ENCODE results near the gene ACKR3.
A peak's percentile ranks its signal among the peaks of the same experiment; 100 is the strongest.

Gene ACKR3

DNA sequence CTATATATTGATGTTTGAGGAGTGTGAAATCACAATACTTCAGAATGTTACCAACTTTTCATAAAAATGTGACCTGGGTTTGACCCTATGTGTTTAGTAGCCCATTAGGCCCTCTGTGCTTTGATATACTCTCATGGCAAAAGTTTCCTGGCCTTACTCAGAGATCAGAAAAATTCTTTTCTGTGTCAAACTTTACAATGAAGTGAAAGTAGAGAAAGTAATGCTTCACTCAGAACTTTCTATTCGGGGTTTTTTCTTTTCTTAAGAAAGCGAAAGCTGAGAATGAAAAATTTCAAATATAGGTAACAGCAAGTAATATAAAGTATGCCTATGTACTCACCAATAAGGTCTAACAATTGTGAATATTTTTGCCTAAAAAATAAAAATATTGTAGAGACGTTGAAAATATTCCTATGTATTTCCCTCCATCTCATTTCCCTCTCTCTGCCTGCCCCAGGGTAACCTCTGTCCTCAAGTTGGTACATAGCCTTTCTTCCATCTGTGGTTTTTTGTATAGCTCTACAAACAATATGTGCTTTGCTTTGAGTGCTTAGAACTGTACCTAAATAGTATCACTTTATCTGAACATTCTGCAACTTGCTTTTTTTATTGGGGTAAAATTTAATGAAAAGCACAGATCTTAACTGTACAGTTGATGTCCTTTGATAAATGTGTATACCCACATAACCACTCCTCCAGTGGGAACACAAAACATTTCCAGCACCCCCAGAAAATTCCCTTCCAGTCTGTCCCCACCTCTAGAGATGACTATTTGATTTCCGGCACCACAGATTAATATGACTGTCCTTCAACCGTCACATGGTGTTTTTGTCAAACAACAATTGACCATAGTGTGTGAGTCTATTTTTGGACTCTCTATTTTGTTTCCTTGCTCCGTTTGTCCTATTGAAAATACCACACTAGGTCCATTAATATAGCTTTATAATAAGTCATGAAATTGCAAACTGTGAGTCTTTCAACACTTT is 10.3 kb upstream of the ACKR3 start:
- no peak overlapping the region for H3K9ac ChIP-seq (ENCODE audit: low read depth, low read length)
- no peaks in the 10 kb centered on the region for H3K4me1 ChIP-seq (ENCODE audit: control insufficient read depth, insufficient read depth, low read length)
- H3K4me3 ChIP-seq (ENCODE audit: low read depth, low read length) = no peak overlapping the region
- H3K36me3 ChIP-seq (ENCODE audit: control insufficient read depth, insufficient read depth, low read length) = no peaks in the 10 kb centered on the region
- no peaks in the 10 kb centered on the region for H3K9me3 ChIP-seq (ENCODE audit: control insufficient read depth, insufficient read depth, low read length)
- no peak overlapping the region for H3K27ac ChIP-seq (ENCODE audit: low read depth, low read length)
- H3K27me3 ChIP-seq (ENCODE audit: control insufficient read depth, insufficient read depth, low read length) = no peaks in the 10 kb centered on the region

DNA sequence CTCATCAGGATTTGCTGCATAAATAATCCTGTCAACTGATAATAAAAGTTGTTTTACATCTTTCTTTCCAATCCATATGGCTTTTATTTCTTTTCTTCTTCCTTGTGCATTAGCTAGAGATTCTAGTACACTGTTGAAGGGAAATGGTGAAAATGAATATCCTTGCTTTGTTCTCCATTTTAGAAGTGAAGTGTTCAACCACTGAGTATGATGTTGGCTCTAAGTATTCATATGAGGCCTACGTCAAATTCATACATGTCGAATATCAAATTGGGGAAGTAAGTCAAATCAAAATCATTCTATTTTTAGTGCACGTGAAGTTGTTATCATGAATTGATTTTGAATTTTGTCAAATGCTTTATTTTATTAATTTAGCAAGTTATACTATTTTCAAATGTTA is 7.8 kb upstream of the ACKR3 start:
- Histone ChIP-seq H3K9ac (ENCODE audit: low read depth, low read length) (no peak overlapping the region), H3K27ac (ENCODE audit: low read depth, low read length) (no peak overlapping the region)

DNA sequence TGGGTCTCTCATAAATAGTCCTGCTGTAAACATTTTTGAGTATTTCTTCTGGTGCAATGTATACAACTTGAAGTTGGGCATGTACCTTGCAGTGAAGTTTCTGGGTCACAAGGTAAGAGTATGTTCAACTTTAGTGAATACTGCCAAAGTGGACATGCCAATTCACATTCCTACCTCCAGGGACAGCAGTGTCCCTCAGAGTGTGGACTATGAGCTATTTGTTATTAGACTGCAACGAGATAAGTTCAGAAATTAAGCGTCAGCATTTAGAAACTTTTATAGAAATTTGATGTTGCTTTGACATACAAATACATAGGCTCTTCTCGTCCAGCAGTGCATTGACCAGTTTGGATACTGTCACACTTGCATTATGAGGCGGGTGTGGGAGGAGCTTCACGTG is 7.2 kb upstream of the ACKR3 start:
- no peak overlapping the region for H3K27ac ChIP-seq (ENCODE audit: low read depth, low read length)
- H3K9me3 ChIP-seq (ENCODE audit: control insufficient read depth, insufficient read depth, low read length) = no peaks in the 10 kb centered on the region
- no peak overlapping the region for H3K4me3 ChIP-seq (ENCODE audit: low read depth, low read length)
- H3K4me1 ChIP-seq (ENCODE audit: control insufficient read depth, insufficient read depth, low read length) = peaks cover 11% of the 10 kb centered on the region; the same call in 1 of the 2 replicates
- no peaks in the 10 kb centered on the region for H3K36me3 ChIP-seq (ENCODE audit: control insufficient read depth, insufficient read depth, low read length)
- peaks cover 9% of the 10 kb centered on the region for H3K27me3 ChIP-seq (ENCODE audit: control insufficient read depth, insufficient read depth, low read length)
- no peak overlapping the region for H3K9ac ChIP-seq (ENCODE audit: low read depth, low read length)

More for the DNA sequence above, 7.8 kb upstream of the ACKR3 start:
- peaks cover 4% of the 10 kb centered on the region; the same call in 1 of the 2 replicates for H3K27me3 ChIP-seq (ENCODE audit: control insufficient read depth, insufficient read depth, low read length)
- no peak overlapping the region for H3K4me3 ChIP-seq (ENCODE audit: low read depth, low read length)
- no peaks in the 10 kb centered on the region for H3K36me3 ChIP-seq (ENCODE audit: control insufficient read depth, insufficient read depth, low read length)
- H3K9me3 ChIP-seq (ENCODE audit: control insufficient read depth, insufficient read depth, low read length) = no peaks in the 10 kb centered on the region
- H3K4me1 ChIP-seq (ENCODE audit: control insufficient read depth, insufficient read depth, low read length) = peaks cover 11% of the 10 kb centered on the region; the same call in 1 of the 2 replicates

DNA sequence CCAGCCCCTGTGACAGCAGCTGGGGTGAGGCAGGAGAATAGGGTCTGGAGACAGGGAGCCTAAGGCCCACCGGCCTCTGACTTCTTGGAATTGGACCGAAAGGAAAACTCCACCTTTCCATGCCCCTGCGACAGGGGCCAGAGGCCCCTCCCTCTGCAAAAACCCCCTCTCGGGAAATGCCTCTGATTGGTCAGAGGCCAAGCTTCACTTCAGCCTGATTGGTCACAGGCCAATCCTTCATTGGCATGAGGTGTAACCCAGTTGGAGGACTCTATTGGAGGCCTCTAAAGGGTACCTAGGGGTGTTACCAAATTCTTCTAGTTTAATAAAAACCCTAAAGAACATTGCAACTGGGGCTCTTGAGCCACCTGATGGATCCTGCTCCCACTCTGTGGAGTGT is 5.7 kb upstream of the ACKR3 start:
- H3K9me3 ChIP-seq (ENCODE audit: control insufficient read depth, insufficient read depth, low read length) = no peaks in the 10 kb centered on the region
- no peaks in the 10 kb centered on the region for H3K36me3 ChIP-seq (ENCODE audit: control insufficient read depth, insufficient read depth, low read length)
- no peak overlapping the region for H3K9ac ChIP-seq (ENCODE audit: low read depth, low read length)
- no peak overlapping the region for H3K27ac ChIP-seq (ENCODE audit: low read depth, low read length)
- peaks cover 24% of the 10 kb centered on the region for H3K27me3 ChIP-seq (ENCODE audit: control insufficient read depth, insufficient read depth, low read length)
- H3K4me1 ChIP-seq (ENCODE audit: control insufficient read depth, insufficient read depth, low read length) = peaks cover 20% of the 10 kb centered on the region
- no peak overlapping the region for H3K4me3 ChIP-seq (ENCODE audit: low read depth, low read length)

DNA sequence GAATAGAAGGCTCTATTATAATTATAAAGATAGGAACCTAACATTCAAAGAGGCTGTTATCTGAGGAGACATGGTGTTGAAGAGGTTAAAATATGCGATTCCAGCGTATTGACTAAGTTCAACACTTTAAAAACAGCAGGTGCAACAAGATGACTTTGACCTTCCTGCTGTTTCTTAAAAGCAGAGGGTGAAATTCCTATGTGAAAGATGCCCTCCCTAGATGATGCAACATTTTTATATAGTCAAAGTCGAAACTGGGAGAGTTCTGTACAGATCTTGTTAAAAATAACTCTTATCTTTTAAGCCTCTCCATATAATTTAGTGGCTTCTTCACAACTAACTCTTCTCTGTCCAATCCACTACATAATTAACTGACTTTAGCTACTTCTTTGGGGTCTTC is 4.4 kb upstream of the ACKR3 start:
- no peak overlapping the region for H3K27ac ChIP-seq (ENCODE audit: low read depth, low read length)
- H3K36me3 ChIP-seq (ENCODE audit: control insufficient read depth, insufficient read depth, low read length) = no peaks in the 10 kb centered on the region
- peaks cover 29% of the 10 kb centered on the region for H3K27me3 ChIP-seq (ENCODE audit: control insufficient read depth, insufficient read depth, low read length)
- H3K9me3 ChIP-seq (ENCODE audit: control insufficient read depth, insufficient read depth, low read length) = no peaks in the 10 kb centered on the region
- H3K4me1 ChIP-seq (ENCODE audit: control insufficient read depth, insufficient read depth, low read length) = peaks cover 31% of the 10 kb centered on the region
- H3K4me3 ChIP-seq (ENCODE audit: low read depth, low read length) = no peak overlapping the region
- H3K9ac ChIP-seq (ENCODE audit: low read depth, low read length) = no peak overlapping the region

DNA sequence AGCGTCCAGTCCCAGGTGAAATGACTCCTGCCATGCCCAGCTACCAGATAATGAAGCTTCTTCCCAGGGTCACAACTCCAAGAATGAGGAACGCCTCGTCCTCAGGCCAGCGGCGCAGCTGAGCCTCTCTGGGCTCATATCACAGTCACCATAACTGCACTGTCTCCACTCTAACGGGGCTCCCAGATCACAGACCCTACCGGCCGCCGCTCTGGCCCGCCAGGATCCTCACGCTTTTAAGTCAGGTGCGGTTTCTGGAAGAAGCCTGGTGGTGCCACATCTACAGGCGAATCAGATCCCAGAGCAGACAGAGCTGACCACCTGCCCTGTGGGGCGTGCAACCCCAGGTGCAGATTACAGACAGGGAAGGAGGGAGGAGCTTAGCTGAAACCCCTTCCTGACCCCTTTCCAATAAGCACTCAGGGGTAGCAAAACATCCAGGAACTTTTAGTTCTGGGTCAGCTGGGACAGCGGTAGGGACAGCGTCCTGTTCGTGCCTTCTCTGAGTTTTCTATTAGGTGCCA is 3.7 kb upstream of the ACKR3 start:
- Histone ChIP-seq H3K4me1 (ENCODE audit: control insufficient read depth, insufficient read depth, low read length) (peaks cover 39% of the 10 kb centered on the region), H3K9ac (ENCODE audit: low read depth, low read length) (no peak overlapping the region), H3K4me3 (ENCODE audit: low read depth, low read length) (no peak overlapping the region), H3K9me3 (ENCODE audit: control insufficient read depth, insufficient read depth, low read length) (no peaks in the 10 kb centered on the region), H3K27me3 (ENCODE audit: control insufficient read depth, insufficient read depth, low read length) (peaks cover 29% of the 10 kb centered on the region), H3K27ac (ENCODE audit: low read depth, low read length) (no peak overlapping the region), H3K36me3 (ENCODE audit: control insufficient read depth, insufficient read depth, low read length) (no peaks in the 10 kb centered on the region)

DNA sequence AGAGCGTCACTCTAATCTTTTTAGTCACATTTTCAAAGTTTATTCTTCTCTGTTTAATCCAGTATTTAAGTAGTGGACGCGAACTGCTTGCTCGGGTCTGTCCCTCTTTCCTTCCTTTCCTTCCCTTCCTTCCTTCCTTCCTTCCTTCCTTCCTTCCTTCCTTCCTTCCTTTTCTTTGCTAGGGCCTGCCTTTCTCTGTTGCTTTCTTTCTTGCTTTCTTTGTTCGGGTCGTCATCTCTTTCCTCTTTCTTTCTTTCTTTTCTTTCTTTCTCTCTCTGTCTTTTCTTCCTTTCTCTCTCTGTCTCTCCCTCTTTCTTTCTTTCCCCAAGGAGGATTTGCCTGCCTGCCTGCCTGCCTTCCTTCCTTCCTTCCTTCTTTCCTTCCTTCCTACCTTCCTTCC is 3.0 kb upstream of the ACKR3 start:
- no peak overlapping the region for H3K9ac ChIP-seq (ENCODE audit: low read depth, low read length)
- H3K9me3 ChIP-seq (ENCODE audit: control insufficient read depth, insufficient read depth, low read length) = no peaks in the 10 kb centered on the region
- H3K4me3 ChIP-seq (ENCODE audit: low read depth, low read length) = no peak overlapping the region
- H3K27ac ChIP-seq (ENCODE audit: low read depth, low read length) = no peak overlapping the region
- H3K4me1 ChIP-seq (ENCODE audit: control insufficient read depth, insufficient read depth, low read length) = peaks cover 45% of the 10 kb centered on the region
- peaks cover 29% of the 10 kb centered on the region for H3K27me3 ChIP-seq (ENCODE audit: control insufficient read depth, insufficient read depth, low read length)
- no peaks in the 10 kb centered on the region for H3K36me3 ChIP-seq (ENCODE audit: control insufficient read depth, insufficient read depth, low read length)

DNA sequence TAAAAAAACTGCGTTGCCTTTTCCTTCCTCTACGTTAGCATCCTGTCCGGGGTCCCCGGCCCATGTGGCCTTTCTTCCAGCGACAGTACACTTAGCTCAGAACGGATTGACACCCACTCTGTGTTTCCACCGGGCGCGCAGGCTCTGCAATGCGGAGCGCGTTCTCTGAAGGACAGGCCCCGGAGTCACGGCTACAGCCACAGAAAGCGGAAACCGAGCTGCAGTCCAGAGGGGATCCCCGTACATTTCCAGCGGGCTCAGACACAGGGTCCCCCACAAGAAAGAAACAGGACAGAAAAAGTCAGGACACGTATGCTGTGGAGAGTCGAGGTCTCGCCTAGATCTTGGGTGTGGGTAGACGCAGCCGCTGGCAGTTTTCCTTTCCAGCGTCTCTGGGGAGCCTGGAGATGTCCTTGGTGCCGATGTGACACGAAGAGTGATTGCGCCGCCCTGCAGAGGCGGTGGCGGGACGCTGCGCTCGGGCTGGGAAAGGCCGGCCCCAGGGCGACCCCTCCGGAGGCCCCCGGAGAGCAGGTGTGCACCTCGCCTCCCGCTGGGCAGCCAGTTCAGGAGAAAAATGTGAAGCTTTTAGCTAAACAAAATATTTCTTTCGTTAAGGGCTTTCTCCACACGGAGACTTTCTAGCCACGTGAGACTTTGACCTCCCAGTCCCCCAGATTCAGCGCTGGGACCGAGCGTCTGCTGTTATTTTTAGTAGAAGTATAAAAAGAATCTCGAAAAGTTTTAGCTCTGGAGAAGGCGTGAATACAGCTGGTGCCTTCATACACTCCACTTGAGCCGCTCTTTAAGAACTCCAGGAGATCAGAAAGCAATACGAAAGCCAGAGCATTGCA is 1.3 kb upstream of the ACKR3 start:
- Histone ChIP-seq H3K36me3 (ENCODE audit: control insufficient read depth, insufficient read depth, low read length) (no peaks in the 10 kb centered on the region), H3K4me3 (ENCODE audit: low read depth, low read length) (peak overlapping the region; percentile 55), H3K27ac (ENCODE audit: low read depth, low read length) (peak overlapping the region; percentile 16), H3K9ac (ENCODE audit: low read depth, low read length) (no peak overlapping the region), H3K27me3 (ENCODE audit: control insufficient read depth, insufficient read depth, low read length) (peaks cover 29% of the 10 kb centered on the region), H3K4me1 (ENCODE audit: control insufficient read depth, insufficient read depth, low read length) (peaks cover 57% of the 10 kb centered on the region), H3K9me3 (ENCODE audit: control insufficient read depth, insufficient read depth, low read length) (no peaks in the 10 kb centered on the region)

DNA sequence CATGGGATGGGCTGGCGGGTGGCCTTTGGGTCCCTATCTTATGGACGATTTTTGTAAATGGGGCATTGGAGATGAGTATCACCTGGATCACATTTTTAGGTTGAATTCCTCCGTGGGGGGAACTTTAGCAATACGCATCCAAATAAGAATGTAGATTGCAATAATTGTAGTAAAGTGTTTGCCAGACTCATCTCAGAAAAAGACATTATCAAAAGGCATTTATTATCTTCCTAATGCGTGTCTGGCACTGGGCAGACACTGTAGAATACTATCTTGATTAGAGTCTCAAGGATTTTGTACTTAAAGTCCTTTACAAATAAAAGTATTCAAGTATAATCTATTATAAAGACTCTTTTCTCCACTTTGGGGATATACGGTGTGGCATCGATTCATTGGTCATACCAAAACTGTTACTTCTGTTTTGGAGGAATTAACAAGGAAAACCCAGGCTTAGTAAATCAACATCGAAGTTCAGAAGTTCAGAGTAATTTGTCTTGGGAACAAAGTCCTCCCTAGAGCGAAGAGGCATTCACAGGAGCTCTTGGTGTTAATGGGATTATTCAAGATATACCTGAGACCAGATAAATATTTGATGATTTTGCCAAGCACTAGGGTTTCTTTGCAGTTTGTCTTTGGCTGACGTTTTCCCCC is 578 bp upstream of the ACKR3 start:
- Histone ChIP-seq H3K36me3 (ENCODE audit: control insufficient read depth, insufficient read depth, low read length) (no peaks in the 10 kb centered on the region), H3K27me3 (ENCODE audit: control insufficient read depth, insufficient read depth, low read length) (peaks cover 29% of the 10 kb centered on the region), H3K9me3 (ENCODE audit: control insufficient read depth, insufficient read depth, low read length) (no peaks in the 10 kb centered on the region), H3K4me1 (ENCODE audit: control insufficient read depth, insufficient read depth, low read length) (peaks cover 57% of the 10 kb centered on the region), H3K4me3 (ENCODE audit: low read depth, low read length) (peak overlapping the region; percentile 55), H3K27ac (ENCODE audit: low read depth, low read length) (peak overlapping the region; percentile 71), H3K9ac (ENCODE audit: low read depth, low read length) (no peak overlapping the region)

DNA sequence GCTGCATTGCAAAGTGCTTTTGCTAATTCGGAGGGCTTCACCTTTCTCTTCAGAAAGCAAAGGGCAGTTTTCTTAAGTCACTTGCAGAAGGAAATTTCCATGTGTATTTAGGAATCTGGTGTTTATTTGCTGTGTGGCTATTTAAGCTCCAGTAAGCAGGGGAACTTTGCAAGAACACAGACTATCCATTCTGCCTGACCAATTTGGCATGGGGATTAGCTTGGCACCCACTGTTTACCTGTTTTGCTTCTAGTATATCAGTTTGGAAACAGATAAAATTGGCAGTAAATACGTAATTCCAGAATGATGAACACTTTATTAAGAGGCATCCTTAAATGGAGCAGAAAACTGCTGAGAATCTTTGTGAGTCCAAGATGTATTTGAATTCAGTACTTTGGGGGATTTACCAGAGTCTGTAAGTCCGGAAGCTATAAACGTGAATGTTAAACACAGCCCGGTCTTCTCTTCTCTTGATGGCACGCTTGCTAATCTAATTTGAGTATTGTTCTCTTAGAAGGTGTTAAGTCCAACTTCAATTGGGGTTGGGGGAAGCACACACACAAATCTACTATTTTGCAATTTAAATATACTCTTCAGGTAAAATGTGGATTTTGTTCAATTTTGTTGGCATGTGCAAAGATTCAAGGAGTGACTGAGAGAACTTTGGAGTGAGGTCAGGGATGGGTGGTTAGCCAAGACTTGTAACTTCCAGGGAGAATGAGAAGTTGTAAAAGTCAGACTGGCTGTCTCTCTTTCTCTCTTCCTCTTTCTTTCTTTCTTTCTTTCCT is 650 bp downstream of the ACKR3 start:
- no peaks in the 10 kb centered on the region for H3K9me3 ChIP-seq (ENCODE audit: control insufficient read depth, insufficient read depth, low read length)
- no peaks in the 10 kb centered on the region for H3K36me3 ChIP-seq (ENCODE audit: control insufficient read depth, insufficient read depth, low read length)
- peaks cover 53% of the 10 kb centered on the region for H3K4me1 ChIP-seq (ENCODE audit: control insufficient read depth, insufficient read depth, low read length)
- peak overlapping the region; percentile 71 for H3K27ac ChIP-seq (ENCODE audit: low read depth, low read length)
- H3K27me3 ChIP-seq (ENCODE audit: control insufficient read depth, insufficient read depth, low read length) = peaks cover 29% of the 10 kb centered on the region
- H3K4me3 ChIP-seq (ENCODE audit: low read depth, low read length) = peak overlapping the region; percentile 45
- H3K9ac ChIP-seq (ENCODE audit: low read depth, low read length) = peak overlapping the region; percentile 5; the same call in 1 of the 2 replicates

Data from HUES48 (cell line).